Endothelial cell (in vitro differentiated cells): ENCODE data around the gene CAGE1. TPM values are rescaled to one million over a fixed set of nuclear protein-coding genes. Genes with fewer than 3 reads are reported as not detected.

Source experiments
- DNase-seq: peaks from one replicate; pipeline ENCODE4 v3.0.0; 2021; ENCODE audit warnings: low spot score
- H3K27ac Mint-ChIP-seq: one replicate; pipeline ENCODE4 v1.8.0; 2021; ENCODE audit warnings: mixed read lengths, inconsistent platforms; ENCODE audit not compliant: unreplicated experiment
- H3K27me3 Mint-ChIP-seq: one replicate; pipeline ENCODE4 v1.8.0; 2021; ENCODE audit warnings: mild to moderate bottlenecking, moderate library complexity, mixed read lengths, inconsistent platforms; ENCODE audit not compliant: unreplicated experiment
- H3K36me3 Mint-ChIP-seq: one replicate; pipeline ENCODE4 v1.8.0; 2021; ENCODE audit warnings: mild to moderate bottlenecking, low read depth, mixed read lengths, inconsistent platforms; ENCODE audit not compliant: unreplicated experiment
- H3K4me1 Mint-ChIP-seq: one replicate; pipeline ENCODE4 v1.8.0; 2021; ENCODE audit warnings: mild to moderate bottlenecking, mixed read lengths, inconsistent platforms; ENCODE audit not compliant: unreplicated experiment
- H3K4me3 Mint-ChIP-seq: one replicate; pipeline ENCODE4 v1.8.0; 2021; ENCODE audit warnings: mild to moderate bottlenecking, mixed read lengths, inconsistent platforms; ENCODE audit not compliant: unreplicated experiment
- H3K9me3 Mint-ChIP-seq: one replicate; pipeline ENCODE4 v1.8.0; 2021; ENCODE audit warnings: mixed read lengths, inconsistent platforms; ENCODE audit not compliant: unreplicated experiment
- CTCF ChIP-seq: fragments of 200-600 bp; sonication (generic); IDR thresholded peaks from one replicate; pipeline ENCODE4 v1.5.0; 2021; ENCODE audit warnings: antibody characterized with exemption; ENCODE audit not compliant: unreplicated experiment
- total RNA-seq: library from RNA; stranded (reverse); fragmentation: NEBNext Ultra II Directional; extraction: Animal tissue kit (Norgen Biotek cat#: 25700); gene quantifications from one replicate; pipeline ENCODE4 v1.2.1, GENCODE V29; 2021; ENCODE audit not compliant: unreplicated experiment

Gene CAGE1
- total RNA-seq, 1 donor from 2014 or later: not detected

GRCh38 chr6:7432391-7433120 lies 43.0 kb upstream of the CAGE1 start:
- H3K9me3 Mint-ChIP-seq: no peaks in the 10 kb centered on the region
- no peak overlapping the region for H3K27ac Mint-ChIP-seq
- no peak for DNase-seq
- peaks cover 4% of the 10 kb centered on the region for H3K27me3 Mint-ChIP-seq
- no peaks in the 10 kb centered on the region for H3K36me3 Mint-ChIP-seq
- H3K4me3 Mint-ChIP-seq: no peak overlapping the region
- no peak for TF ChIP-seq CTCF
- peaks cover 3% of the 10 kb centered on the region for H3K4me1 Mint-ChIP-seq

GRCh38 chr6:7431674-7432390 lies 42.3 kb upstream of the CAGE1 start:
- Mint-ChIP-seq H3K9me3 (no peaks in the 10 kb centered on the region), H3K27me3 (peaks cover 4% of the 10 kb centered on the region), H3K4me1 (peaks cover 3% of the 10 kb centered on the region), H3K27ac (no peak overlapping the region), H3K36me3 (no peaks in the 10 kb centered on the region), H3K4me3 (no peak overlapping the region)
- TF ChIP-seq CTCF: no peak
- DNase-seq: no peak

- no peak for TF ChIP-seq CTCF
- no peak overlapping the region for H3K27ac Mint-ChIP-seq
- peaks cover 4% of the 10 kb centered on the region for H3K27me3 Mint-ChIP-seq
- H3K4me3 Mint-ChIP-seq: no peak overlapping the region
- H3K9me3 Mint-ChIP-seq: no peaks in the 10 kb centered on the region
- no peak for DNase-seq
- H3K4me1 Mint-ChIP-seq: peaks cover 3% of the 10 kb centered on the region
- H3K36me3 Mint-ChIP-seq: no peaks in the 10 kb centered on the region
These were observed 41.8 kb upstream of the CAGE1 start for GRCh38 chr6:7431313-7431673.

GRCh38 chr6:7426447-7427169 lies 37.1 kb upstream of the CAGE1 start:
- Mint-ChIP-seq H3K9me3 (no peaks in the 10 kb centered on the region), H3K4me3 (no peak overlapping the region), H3K27ac (no peak overlapping the region), H3K4me1 (no peaks in the 10 kb centered on the region), H3K27me3 (no peaks in the 10 kb centered on the region), H3K36me3 (no peaks in the 10 kb centered on the region)
- DNase-seq: no peak
- no peak for TF ChIP-seq CTCF
